ENCODE measurements around the gene DHRS4.
"Not testable (repeated sequence)": the region's sequence is repeated elsewhere in the genome, so short reads cannot be mapped to it uniquely, and the experiment has no call there.

DHRS4 gene

DNA sequence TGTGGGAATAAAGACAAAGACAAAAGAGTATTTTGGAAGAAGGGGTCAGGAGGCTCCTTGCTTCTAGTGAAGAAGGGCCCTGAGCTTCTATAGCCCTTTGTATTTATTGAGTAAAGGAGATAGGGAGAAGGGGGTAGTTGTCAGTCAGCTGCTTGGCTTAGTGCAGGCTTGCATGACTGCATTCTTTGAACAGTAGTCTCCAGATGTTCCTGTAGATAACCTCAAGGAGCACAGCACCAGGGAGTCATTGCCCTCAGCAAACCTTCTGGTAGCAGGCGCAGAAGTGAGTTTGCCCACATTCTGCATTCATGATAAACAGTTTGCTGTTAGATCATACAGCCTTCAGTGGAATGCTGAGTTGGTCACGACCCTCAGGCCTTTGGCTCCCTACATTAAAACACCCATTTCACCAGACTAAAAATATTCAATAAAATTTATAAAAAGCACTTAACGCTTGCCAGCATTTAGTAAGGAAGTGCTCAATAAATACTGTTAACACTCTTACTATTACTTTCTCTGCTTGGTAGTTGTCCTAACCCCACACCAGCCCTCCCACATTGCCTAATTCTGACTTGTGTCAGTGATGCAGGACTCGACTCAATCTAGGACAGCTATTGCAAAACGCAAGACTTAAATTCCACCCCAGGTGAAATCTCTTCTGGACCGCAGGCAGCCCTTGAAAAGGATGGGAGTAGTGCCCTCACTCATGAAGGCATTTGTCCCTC, 3.0 kb upstream of the DHRS4 start:
- DNase-seq (ENCODE audit: low spot score) = no peak
- TF ChIP-seq, protein P1, sequence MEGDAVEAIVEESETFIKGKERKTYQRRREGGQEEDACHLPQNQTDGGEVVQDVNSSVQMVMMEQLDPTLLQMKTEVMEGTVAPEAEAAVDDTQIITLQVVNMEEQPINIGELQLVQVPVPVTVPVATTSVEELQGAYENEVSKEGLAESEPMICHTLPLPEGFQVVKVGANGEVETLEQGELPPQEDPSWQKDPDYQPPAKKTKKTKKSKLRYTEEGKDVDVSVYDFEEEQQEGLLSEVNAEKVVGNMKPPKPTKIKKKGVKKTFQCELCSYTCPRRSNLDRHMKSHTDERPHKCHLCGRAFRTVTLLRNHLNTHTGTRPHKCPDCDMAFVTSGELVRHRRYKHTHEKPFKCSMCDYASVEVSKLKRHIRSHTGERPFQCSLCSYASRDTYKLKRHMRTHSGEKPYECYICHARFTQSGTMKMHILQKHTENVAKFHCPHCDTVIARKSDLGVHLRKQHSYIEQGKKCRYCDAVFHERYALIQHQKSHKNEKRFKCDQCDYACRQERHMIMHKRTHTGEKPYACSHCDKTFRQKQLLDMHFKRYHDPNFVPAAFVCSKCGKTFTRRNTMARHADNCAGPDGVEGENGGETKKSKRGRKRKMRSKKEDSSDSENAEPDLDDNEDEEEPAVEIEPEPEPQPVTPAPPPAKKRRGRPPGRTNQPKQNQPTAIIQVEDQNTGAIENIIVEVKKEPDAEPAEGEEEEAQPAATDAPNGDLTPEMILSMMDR (IDR thresholded peaks at IDR 0.05) = no peak
- Histone ChIP-seq H3K4me3 (no peak overlapping the region), H3K27ac (no peak overlapping the region)

DNA sequence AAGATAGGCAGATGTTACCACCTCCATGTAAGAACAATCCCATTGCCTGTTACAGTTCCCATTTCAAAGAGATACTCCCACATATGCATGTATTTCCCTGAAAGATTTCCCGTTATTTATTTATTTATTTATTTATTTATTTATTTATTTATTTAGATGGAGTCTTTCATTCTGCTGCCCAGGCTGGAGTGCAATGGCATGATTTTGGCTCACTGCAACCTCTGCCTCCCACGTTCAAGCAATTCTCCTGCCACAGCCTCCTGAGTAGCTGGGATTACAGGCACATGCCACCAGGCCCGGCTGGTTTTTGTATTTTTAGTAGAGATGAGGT, 2.5 kb upstream of the DHRS4 start:
- H3K27ac ChIP-seq; H3K4me3 ChIP-seq; DNase-seq (ENCODE audit: low spot score): not testable (repeated sequence)

- TF ChIP-seq, protein P1 (IDR thresholded peaks at IDR 0.05) = no peak
- Histone ChIP-seq H3K4me3 (no peak overlapping the region), H3K27ac (no peak overlapping the region)
- DNase-seq (ENCODE audit: low spot score) = no peak
These were observed 1.9 kb upstream of the DHRS4 start for GRCh38 chr14:23951590-23952201.

DNA sequence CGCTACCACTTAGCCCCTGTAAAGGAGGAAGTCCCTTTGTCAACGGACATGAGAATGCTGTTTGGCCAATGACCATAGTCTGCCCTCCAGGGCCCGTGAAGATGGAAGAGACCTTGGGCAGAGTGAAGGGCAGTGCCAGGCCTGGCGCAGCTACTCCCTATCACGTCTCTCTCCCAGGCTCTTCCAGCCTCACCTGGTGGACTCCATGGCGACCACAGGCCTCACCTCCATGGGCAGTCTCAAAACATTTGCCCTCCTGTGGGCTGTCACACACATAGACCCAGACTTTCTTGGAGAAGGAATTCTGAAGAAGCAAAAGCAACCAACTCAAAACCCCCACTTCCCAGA, 480 bp upstream of the DHRS4 start:
- peak overlapping the region; percentile 78 for H3K4me3 ChIP-seq
- DNase-seq (ENCODE audit: low spot score) = not testable (repeated sequence)
- peak overlapping the region; percentile 61 to 90 for H3K27ac ChIP-seq

GRCh38 chr14:23954279-23954614, 677 bp downstream of the DHRS4 start:
- not testable (repeated sequence) for DNase-seq (ENCODE audit: low spot score)
- peak overlapping the region; percentile 78 for H3K4me3 ChIP-seq
- TF ChIP-seq, protein P1 (IDR thresholded peaks at IDR 0.05) = peak; percentile 2
- H3K27ac ChIP-seq = peak overlapping the region; percentile 61 to 90

DNA sequence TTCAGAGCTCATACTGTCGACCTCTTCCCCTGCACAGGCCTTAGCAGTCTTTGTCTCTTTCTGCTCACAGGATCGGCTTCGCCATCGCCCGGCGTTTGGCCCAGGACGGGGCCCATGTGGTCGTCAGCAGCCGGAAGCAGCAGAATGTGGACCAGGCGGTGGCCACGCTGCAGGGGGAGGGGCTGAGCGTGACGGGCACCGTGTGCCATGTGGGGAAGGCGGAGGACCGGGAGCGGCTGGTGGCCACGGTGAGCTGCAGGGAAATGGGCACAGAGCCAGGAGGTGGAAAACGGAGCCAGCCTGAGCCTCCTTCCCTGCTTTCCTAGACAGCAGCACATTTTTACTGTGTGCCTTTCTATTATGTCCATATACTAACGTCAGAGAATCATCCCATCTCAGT, 1.4 kb downstream of the DHRS4 start:
- not testable (repeated sequence) for DNase-seq (ENCODE audit: low spot score); H3K27ac ChIP-seq; H3K4me3 ChIP-seq

- H3K4me3 ChIP-seq; H3K27ac ChIP-seq; DNase-seq (ENCODE audit: low spot score): not testable (repeated sequence)
These were observed 2.2 kb downstream of the DHRS4 start for GRCh38 chr14:23955811-23956210.

- not testable (repeated sequence) for H3K27ac ChIP-seq; DNase-seq (ENCODE audit: low spot score); H3K4me3 ChIP-seq
These were observed 4.5 kb downstream of the DHRS4 start for GRCh38 chr14:23957913-23958569.

DNA sequence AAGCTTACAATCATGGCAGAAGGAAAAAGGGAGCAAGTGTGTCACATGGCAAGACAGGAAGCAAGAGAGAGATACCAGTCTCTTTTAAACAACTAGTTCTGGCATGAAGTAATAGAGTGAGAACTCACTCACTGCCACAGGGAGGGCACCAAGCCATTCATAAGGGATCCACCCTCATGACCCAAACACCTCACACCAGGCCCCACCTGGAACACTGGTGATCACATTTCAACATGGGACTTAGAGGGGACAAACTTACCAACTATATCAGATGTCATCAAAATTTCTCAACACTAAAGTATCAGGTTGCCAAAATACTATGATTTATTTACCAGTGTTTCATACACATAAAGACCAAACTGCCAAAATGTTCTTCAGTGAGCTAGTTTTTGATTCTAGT, 7.3 kb downstream of the DHRS4 start:
- not testable (repeated sequence) for DNase-seq (ENCODE audit: low spot score); H3K27ac ChIP-seq; H3K4me3 ChIP-seq

GRCh38 chr14:23961704-23962103, 8.1 kb downstream of the DHRS4 start:
- not testable (repeated sequence) for DNase-seq (ENCODE audit: low spot score)

GRCh38 chr14:23969130-23969480, 15.5 kb downstream of the DHRS4 start:
- peak overlapping the region; percentile 77 for H3K4me3 ChIP-seq
- not testable (repeated sequence) for DNase-seq (ENCODE audit: low spot score); H3K27ac ChIP-seq

More at GRCh38 chr14:23961704-23962103, 8.1 kb downstream of the DHRS4 start:
- not testable (repeated sequence) for H3K4me3 ChIP-seq, H3K27ac ChIP-seq

- Histone ChIP-seq H3K4me3 (peak overlapping the region; percentile 77), H3K27ac (peak overlapping the region in 1 of 2 donors; percentile 75)
- DNase-seq (ENCODE audit: low spot score) = not testable (repeated sequence)
These were observed 16.1 kb downstream of the DHRS4 start for GRCh38 chr14:23969481-23970282.

- DNase-seq (ENCODE audit: low spot score); H3K27ac ChIP-seq: not testable (repeated sequence)
- peak overlapping the region; percentile 77 for H3K4me3 ChIP-seq
These were observed 16.7 kb downstream of the DHRS4 start for GRCh38 chr14:23970283-23970659.

DNA sequence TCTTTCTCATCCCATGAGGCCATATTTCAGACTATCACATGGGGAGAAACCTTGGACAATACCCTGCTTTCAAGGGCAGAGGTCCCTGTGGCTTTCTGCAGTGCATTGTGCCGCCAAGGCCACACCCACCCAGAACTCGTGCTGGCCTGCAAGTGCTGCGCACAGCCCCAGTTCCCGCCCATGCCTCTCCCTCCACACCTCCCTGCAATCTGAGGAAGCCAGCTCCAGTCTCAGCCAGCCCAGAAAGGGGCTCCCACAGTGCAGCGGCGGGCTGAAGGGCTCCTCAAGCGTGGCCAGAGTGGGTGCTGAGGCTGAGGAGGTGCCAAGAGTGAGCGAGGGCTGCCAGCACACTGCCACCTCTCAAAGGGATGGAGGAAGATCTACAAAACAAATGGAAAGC, 19.6 kb downstream of the DHRS4 start:
- DNase-seq (ENCODE audit: low spot score) = not testable (repeated sequence)

DNA sequence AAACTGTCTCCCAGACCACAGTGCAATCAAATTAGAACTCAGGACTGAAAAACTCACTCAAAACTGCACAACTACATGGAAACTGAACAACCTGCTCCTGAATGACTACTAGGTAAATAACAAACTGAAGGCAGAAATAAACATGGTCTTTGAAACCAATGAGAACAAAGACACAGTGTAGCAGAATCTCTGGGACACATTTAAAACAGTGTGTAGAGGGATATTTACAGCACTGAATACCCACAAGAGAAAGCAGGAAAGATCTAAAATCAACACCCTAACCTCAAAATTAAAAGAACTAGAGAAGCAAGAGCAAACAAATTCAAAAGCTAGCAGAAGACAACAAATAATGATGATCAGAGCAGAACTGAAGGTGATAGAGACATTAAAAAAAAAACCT, 20.5 kb downstream of the DHRS4 start:
- not testable (repeated sequence) for H3K27ac ChIP-seq; H3K4me3 ChIP-seq; DNase-seq (ENCODE audit: low spot score)

More for the DNA sequence above, 19.6 kb downstream of the DHRS4 start:
- H3K4me3 ChIP-seq, H3K27ac ChIP-seq: not testable (repeated sequence)

All from coronary artery (tissue), 2 donors.